ENCODE results near the gene GSDMA.

Gene GSDMA

GRCh38 chr17:39926588-39927100 is 36.2 kb upstream of the GSDMA start:
- peak overlapping the region; percentile 75 for H3K27ac ChIP-seq
- no peak for TF ChIP-seq CTCF (conservative IDR thresholded peaks at IDR 0.05)

- peak within 1 kb of the TSS; percentile 75 for H3K27ac ChIP-seq
- TF ChIP-seq CTCF (conservative IDR thresholded peaks at IDR 0.05), result no peak
Measured at GRCh38 chr17:39927101-39927928, 35.5 kb upstream of the GSDMA start, which contains the start of the genes LRRC3C and ORMDL3. Gene LRRC3C (plus strand): TSS chr17:39927732. CDS start chr17:39941524, 13,792 bp downstream. Gene ORMDL3 (minus strand): TSS chr17:39927601. CDS start chr17:39924203, 3,398 bp downstream.

- no peak for TF ChIP-seq CTCF (conservative IDR thresholded peaks at IDR 0.05)
- H3K27ac ChIP-seq, result peak overlapping the region; percentile 75
Measured at GRCh38 chr17:39927929-39928857, 34.6 kb upstream of the GSDMA start.

- H3K27ac ChIP-seq, result no peak overlapping the region
- TF ChIP-seq CTCF (conservative IDR thresholded peaks at IDR 0.05), result no peak
Measured at GRCh38 chr17:39928858-39929645, 33.8 kb upstream of the GSDMA start.

GRCh38 chr17:39929646-39930407 is 33.0 kb upstream of the GSDMA start:
- H3K27ac ChIP-seq, result no peak overlapping the region
- no peak for TF ChIP-seq CTCF (conservative IDR thresholded peaks at IDR 0.05)

GRCh38 chr17:39933912-39934311 is 28.9 kb upstream of the GSDMA start:
- TF ChIP-seq CTCF (conservative IDR thresholded peaks at IDR 0.05), result no peak
- H3K27ac ChIP-seq, result no peak overlapping the region
